NCI-H1694 treated with DMSO at 0.1 percent for 48 hours (cell line): ENCODE measurements around the gene POGZ.
"Not testable (repeated sequence)": the region's sequence is repeated elsewhere in the genome, so short reads cannot be mapped to it uniquely, and the experiment has no call there.

Experiments used
- DNase-seq: peaks from one replicate; lab custom pipeline; 2025; lab: John Stamatoyannopoulos, UW

Gene POGZ

DNA sequence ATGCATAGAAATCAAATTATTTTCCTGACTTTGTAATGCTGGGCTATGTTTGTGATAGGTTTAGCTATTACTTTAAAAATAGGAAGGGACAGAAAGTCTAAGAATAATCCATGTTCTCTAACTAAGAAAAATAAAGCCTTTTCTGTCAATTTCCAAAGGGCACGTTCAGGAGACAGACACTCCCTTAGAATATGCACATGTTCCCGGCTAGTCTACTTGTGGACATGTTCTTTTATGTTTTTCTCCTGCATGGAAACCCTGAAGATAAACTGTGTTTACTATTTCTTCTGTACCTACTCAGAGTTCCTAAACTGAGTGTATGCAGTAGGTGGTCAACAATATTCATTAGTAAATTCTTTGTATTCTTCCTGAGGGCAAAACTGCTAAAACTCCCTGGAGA, 47.4 kb downstream of the POGZ start:
- DNase-seq = no peak

DNA sequence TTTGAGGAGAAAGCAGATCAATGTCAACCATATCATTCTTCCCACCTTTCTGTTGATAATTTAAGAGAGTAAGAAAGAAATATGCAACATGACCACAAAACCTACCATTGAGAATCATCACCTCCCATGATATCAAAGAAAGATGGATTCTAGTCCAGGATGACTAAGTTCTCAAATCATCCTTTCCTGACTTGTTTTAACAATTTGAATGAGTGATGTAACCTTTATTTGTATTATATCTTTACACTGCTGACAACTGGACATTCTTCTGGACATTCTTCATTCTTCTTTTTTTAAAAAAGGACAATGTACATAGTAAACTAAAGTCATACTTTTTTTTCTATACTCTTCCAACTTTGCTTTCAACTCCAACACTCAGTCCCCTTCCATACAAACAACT, 50.4 kb downstream of the POGZ start:
- DNase-seq = no peak

DNA sequence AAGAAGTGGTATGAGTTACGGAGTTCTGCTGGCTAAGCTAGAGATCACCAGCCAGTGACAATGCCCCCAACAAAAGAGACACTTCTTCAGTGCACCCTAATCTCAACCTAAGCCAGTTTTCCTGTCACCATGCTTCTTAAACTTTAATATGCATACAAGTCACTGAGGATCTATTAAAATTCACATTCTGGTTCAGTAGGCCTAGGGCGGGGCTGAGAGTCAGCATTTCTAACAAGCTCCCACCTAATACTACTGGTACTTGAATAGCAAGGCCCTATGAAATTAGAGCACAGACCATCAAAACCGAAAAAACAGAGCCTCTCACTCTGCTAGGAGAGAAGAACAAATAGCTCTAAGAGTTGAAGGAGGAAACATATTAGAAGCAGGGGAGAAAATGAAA, 52.0 kb downstream of the POGZ start:
- no peak for DNase-seq

DNA sequence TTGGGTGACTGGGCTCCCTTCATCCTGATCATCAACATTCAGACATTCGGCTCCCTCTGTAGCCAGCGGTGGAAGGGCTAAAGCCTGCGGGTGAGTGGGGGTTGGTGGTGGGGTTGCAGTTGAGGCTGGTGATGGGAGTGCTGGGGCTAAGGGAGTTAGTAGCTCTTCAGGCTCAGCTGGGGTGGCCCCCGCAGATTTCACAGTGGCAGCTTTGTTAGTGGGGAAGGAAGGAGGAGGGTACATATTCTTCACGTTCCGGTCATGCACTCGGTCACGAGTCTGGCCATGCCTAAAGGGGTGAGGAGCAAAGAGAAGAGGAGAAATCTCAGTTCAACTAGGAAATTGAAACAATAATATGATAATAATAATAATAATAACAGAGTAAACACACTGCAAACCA, 53.1 kb downstream of the POGZ start:
- DNase-seq = no peak

DNA sequence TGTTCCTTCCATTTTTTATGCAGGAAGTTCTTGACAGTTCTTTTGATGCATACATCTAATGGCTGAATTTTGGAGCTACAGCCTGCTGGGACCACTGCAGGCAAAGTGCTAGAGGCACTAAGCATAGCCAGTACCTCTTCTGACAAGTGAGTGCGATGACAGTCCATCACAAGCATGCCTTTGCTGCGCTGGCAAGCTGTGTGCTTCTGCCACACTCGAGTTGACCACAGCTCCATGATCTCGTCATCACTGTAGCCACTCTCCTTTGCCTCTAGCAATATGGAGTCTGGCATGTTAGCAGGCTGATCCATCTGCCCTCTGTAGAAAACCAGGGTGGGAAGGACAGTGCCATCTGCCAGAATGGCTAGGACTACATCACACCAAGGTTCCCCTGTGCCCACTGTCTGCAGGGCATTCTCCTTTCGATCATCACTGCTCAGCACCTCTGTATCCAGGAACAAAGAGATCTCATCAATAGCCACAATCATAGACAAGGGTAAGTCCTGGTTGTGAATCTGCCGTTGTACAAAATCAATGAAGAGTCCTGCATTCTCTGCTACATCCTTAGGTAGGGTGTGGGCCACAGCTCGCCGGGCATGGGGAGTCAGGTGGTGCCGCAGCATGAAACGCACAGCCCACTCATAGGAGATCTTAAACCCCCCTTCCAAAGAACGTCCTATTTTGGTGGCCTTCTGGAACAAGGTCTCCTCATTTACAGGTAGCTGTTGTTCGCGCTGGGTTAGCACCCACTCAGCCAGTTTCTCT, 53.9 kb downstream of the POGZ start:
- no peak for DNase-seq

DNA sequence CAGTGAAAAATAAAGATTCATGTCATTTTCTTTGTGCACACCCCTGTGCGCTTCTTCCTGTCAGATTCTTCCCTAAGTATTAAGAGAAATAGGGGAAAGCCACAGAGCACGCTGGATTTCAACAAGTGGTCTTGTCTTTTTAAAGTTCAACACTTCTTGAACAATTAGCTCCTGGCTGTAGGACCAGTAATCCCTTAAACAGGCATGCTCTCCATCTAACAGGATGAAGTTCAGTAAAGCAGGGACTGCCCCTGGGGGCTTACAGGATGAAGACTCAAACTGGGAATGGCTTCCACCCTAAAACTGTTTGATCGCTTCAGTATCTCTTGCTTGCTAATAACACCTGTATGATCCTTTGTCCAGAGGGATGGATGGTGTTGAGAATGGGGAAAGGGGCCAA, 55.7 kb downstream of the POGZ start:
- no peak for DNase-seq

DNA sequence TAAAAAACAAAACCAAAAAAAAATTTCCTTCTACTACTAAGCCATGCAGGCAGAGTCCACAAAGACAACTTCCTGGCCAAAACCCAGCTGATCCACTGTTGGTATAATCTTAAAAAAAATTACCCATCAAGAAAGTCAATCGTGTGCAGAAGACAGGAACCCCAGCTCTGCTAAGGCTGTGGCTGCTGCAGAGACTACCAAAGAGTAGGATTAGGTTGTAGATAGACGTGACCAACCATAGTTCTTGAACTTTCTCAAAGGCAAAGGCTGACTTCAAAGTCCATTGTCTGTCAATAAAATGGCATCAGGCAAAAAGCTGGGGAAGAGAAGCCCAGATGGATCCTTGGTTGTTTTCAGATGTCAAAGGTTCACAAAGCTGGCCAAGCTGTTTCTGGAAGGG, 56.5 kb downstream of the POGZ start:
- DNase-seq = no peak

DNA sequence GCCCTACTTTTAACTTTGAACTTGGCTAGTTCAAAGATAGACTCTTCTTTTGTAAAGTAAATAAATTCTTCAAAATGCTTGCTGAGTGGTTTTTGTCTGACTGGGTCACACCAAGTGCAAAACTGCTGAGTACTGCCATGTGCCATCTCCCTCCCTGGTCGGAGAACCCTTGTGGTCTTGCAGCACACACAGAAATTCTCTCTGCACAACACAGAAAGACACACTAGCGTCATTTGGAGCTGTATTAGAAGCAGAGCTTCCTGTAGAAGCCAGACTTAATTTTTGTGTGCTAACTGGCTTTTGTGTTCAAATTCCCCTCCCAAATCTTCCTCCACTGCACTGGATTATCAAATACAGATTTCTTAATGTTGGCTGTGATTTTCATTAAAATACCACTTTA, 57.4 kb downstream of the POGZ start:
- DNase-seq = no peak

DNA sequence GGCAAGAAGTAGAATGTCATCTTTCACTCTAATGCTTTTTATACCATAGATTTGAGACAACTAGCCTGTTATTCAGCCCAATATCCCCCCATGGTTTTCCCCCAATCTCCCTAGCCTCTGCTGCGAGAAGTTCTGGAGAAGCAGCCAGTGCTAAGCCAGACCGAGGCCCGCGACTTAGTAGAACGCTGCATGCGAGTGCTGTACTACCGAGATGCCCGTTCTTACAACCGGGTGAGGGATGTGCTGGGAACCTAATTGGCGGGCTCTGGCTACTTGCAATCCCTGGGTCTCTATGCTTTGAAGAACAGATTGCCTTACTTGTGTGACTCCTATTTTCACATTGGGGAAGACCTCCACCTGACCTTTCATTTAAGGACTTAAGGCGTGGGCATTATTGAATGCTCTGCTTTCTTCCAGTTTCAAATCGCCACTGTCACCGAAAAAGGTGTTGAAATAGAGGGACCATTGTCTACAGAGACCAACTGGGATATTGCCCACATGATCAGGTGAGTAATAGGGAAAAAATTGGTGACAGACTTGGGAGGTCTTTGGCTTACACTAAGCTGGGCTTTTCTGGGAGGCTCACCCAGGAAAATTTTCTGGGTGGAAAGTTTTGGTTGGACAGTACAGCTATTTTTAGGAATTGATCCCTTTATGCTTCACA, 58.0 kb downstream of the POGZ start:
- DNase-seq = no peak

DNA sequence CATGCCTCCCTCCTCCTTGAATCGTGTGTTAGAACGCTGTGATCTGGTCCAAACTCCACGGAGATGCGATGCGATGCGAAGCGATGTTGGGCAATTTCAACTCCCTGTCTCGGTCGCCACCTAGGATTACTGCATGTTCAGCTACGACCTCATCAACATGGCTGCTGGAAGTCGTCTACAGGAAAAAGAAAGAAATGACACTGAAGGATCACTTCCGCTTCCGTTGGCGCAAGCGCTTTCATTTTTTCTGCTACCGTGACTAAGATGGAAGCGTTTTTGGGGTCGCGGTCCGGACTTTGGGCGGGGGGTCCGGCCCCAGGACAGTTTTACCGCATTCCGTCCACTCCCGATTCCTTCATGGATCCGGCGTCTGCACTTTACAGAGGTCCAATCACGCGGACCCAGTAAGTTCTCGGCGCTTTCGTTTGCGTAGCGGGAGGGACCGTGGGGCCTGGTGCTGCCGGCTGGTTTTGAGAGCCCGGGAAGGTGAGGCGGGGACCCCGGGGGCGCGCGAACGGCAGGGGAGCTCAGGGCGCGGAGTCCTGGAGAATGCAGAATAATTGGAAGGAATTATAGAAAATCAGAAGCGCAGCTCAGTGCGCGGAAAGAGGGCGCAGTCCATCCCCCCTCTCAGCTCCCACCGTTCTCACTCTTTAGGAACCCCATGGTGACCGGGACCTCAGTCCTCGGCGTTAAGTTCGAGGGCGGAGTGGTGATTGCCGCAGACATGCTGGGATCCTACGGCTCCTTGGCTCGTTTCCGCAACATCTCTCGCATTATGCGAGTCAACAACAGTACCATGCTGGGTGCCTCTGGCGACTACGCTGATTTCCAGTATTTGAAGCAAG, 59.7 kb downstream of the POGZ start, which contains the start of gene PSMB4:
Gene PSMB4 (plus strand): TSS at position 250 of the 848 bp plus-strand sequence. CDS start 15 bp downstream, at position 265.
- peak; percentile 97 for DNase-seq

DNA sequence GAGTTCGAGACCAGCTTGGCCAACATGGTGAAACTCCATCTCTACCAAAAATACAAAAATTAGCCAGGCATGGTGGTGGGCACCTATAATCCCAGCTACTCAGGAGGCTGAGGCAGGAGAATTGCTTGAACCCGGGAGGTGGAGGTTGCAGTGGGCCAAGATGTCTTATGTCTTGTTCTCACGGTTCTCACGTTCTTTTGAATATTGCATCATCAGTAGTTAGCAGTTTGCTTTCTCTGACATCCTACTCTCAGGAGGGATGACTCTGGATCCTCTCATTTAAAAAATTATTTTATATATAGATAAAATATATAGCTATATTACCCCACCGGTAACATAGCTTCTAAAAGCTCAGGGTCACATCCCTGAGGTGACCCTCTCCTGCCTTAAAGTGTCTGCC, 63.0 kb downstream of the POGZ start:
- not testable (repeated sequence) for DNase-seq

DNA sequence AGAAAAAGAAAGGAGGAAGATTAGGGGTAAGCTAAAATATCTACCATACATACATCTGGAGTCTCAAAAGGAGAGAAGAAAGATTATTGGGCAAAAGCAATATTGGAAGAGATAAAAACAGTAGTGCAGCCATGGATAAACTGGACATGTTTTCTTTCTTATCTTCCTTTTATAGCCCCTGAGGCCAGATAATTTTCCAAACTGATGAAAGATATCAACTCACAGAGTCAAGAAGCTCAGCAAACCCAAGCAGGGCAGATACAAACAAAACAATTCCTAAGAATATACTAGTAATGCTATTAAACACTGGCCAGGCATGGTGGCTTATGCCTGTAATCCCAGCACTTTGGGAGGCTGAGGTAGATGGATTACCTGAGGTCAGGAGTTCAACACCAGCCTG, 65.7 kb downstream of the POGZ start:
- no peak for DNase-seq

DNA sequence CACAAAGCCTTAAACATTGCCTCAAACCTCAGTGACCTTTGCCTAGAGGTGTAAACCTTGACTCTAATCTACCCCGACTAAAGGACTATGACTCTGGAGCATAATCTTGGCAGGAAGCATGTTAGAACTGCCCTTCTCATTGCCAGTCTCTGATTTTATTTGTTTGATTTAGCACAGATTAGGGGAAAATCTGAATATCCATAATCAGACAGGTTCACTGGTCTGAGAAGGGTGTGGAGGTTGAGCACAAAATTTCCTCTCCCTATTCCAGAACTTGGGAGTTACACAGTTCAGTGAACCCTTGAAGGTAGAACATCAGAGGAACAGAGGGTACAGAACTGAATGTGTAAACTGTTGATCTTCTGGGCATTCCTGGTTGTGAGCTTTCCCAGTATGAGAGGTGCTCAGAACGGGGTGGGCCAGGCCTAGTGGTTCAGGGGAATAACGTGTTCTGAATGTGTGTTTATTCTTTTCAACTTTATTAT, 68.2 kb downstream of the POGZ start:
- no peak for DNase-seq

DNA sequence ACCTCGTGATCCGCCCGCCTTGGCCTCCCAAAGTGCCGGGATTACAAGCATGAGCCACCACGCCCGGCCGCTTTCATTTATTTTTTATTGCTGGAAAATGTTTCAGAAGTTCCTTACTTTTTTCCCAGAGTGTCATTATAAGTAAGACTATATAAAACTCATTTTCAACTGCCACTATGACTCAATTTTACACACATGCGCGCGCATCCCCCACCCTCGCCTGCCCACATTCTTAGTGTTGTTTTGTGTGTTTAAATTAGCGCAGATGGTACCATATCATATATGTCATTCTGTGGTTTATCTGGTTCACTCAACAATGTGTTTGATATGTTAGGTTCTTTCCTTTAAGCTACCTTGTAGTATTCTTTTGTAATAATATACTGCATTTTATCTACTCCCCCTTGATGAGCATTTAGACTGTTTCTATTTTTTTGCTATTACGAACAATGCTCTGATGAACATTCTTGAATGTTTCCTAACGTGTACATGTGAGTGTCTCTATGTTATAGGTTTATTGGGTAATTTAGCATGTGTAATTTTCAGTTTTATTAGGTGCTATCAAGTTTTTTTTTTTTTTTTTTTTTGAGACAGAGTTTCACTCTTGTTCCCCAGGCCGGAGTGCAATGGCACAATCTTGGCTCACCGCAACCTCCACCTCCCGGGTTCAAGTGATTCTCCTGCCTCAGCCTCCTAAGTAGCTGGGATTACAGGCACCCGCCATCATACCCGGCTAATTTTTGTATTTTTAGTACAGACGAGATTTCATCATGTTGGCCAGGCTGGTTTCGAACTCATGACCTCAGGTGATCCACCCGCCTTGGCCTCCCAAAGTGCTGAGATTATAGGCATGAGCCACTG, 68.8 kb downstream of the POGZ start:
- not testable (repeated sequence) for DNase-seq

DNA sequence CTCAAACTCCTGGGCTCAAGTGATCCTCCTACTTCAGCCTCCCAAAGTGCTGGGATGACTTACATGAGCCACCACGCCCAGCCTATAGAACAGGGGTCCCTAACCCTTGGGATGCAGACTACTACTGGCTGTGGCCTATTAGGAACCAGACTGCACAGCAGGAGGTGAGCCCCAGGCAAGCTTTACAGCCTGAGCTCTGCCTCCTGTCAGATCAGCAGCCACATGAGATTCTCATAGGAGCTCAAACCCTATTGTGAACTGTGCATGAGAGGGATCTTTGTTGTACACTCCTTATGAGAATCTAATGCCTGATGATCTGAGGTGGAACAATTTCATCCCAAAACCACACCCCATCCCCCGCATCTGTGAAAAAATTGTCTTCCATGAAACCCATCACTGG, 73.3 kb downstream of the POGZ start:
- no peak for DNase-seq

DNA sequence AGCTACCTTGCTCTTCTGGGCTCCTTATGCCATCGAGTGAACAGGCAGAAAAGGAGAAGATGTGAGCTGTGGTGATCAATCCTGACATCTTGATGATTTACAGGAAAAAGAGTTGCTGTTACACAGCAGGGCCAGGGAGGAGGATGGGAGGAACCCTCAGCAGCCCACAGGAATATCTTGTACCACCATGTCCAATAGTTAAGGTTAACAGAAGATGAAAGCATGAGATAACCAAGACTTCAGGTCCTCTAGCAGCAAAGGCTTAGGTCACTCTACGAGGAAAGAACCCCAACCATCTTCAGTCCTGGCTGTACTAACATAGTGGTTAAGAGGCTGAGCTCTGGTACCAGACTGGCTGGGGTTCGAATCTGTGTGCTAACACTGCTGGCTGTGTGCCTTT, 74.7 kb downstream of the POGZ start:
- no peak for DNase-seq

DNA sequence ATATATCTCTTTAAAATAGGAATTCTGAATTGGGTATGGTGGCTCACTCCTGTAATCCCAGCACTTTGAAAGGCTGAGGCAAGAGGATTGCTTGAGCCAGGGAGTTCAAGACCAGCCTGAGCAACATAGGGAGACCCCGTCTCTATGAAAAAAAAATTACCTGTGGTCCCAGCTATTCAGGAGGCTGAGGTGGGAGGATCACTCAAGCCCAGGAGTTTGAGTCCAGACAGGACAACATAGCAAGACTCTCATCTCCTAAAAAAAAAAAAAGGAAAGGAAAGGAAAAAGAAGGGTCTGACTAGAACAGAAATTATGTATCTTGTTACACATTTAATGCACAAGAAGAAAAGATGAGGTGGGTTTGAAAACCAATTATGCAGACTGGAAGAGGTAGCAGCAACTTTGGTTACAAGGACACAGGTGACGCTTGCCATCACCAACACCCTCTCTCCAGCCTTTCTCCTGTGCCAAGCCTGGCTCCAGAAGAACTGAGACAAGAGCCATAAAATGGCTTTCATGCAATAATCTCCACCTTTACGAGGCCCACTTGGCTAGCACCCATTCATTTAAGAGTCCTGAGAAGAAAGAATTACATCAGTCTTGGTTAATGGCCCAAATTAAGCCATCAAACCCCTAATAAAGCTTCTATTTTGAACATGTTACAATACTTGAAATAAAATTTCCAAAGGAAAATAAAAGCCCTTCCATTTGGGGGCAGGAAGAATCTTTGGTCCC, 82.0 kb downstream of the POGZ start:
- no peak for DNase-seq

DNA sequence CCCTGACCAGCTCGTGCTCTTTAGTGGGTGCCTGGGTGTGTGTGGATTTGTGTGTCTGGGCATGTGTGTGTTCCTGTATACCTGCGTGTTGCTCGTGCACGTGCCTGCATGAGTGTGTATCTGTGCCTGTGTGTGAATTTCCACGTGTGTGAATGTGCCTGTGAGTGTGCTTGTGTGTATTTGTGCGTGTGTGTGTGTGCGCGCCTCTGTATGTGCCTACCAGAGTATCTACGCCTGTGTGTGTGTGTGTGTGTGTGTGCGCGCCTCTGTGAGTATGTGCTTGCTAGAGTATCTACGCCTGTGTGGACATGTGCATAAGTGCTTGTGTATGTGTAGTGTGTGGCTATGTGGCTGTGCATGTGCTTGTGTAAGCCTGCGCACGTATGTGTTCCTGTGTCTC, 86.1 kb downstream of the POGZ start:
- DNase-seq = no peak

DNA sequence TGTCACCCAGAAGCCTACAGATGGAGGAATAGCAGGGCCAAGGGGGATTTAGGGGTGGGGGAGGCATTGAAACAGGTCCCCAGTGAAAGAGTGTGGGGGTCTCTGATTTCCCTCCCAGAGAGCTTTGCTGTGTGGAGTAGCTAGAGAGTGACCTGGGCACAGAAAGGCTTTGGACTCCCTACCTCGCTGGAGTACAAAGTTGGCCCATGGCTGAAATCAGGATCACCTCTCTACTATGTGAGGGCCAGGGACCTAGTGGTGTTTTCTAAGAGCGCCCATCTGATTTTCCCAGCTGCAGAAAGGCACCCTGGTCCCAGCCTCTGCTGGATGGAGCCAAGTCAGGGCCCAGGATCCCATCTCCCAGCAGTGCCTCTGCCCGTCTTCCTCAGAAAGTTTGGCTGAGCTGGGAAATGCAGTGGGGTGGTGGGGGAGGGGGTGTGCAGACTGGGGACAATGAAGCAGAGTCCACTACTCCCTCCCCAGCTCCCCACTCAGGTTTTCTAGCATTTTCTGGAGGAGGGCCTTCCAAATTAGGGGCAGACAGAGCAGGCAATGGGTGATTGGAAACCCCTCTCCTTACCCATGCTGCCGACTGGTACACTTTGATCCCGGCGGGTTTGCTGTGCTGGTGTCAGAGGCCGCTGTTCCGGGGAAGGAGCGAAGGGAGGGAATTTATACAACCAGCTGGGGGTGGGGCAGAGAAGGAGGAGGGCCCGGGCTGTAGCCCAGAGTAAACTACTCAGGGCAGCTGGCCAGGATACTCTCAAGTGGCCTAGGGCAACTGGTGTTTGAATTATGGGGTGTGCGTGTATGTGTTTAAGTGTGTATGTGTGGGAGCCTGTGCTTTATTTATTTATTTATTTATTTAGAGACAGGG, 87.0 kb downstream of the POGZ start, which contains the start of gene SELENBP1:
Gene SELENBP1 (minus strand): TSS at position 648 of the 877 bp plus-strand sequence. CDS start 64 bp downstream, at position 584.
- no peak for DNase-seq
